GM12873 (cell line): ENCODE data around the gene HPRT1.

Source experiments
- CTCF ChIP-seq: IDR thresholded peaks from 2 replicates; pipeline ENCODE4 v1.5.1; 2012; ENCODE audit warnings: low read depth, mild to moderate bottlenecking, moderate library complexity, low read length, control low read depth; ENCODE audit not compliant: insufficient read depth; ENCODE audit errors: missing control alignments

The HPRT1 gene

GRCh38 chrX:134478374-134478773, 18.4 kb downstream of the HPRT1 start:
- TF ChIP-seq CTCF, result no peak

GRCh38 chrX:134480061-134480460, 20.1 kb downstream of the HPRT1 start:
- TF ChIP-seq CTCF, result no peak

GRCh38 chrX:134481339-134481738, 21.4 kb downstream of the HPRT1 start:
- TF ChIP-seq CTCF, result no peak

GRCh38 chrX:134482371-134482770, 22.4 kb downstream of the HPRT1 start:
- TF ChIP-seq CTCF, result no peak

- TF ChIP-seq CTCF, result peak; percentile 47
Measured at GRCh38 chrX:134484039-134484438, 24.1 kb downstream of the HPRT1 start.

- no peak for TF ChIP-seq CTCF
Measured at GRCh38 chrX:134501941-134502340, 42.0 kb downstream of the HPRT1 start.

GRCh38 chrX:134502686-134503085, 42.7 kb downstream of the HPRT1 start:
- no peak for TF ChIP-seq CTCF

GRCh38 chrX:134512566-134512965, 52.6 kb downstream of the HPRT1 start:
- TF ChIP-seq CTCF, result no peak
